Mesenchymal stem cell (in vitro differentiated cells and primary cell): ENCODE measurements around the gene MARF1.

Experiments
- DNase-seq: peaks from one replicate; pipeline ENCODE4 v3.0.0-alpha.2; 2013
- H2AFZ ChIP-seq: one replicate; pipeline ENCODE4 v1.6.1; 2013; ENCODE audit warnings: low read depth, mild to moderate bottlenecking, control low read depth, inconsistent platforms, low read length, moderate library complexity
- H2AK5ac ChIP-seq: 2 replicates; pipeline ENCODE4 v1.6.1; 2013; ENCODE audit warnings: low read length, moderate library complexity, mild to moderate bottlenecking, inconsistent platforms; ENCODE audit not compliant: severe bottlenecking
- H2BK120ac ChIP-seq: one replicate; pipeline ENCODE4 v1.6.1; 2013; ENCODE audit warnings: low read depth, mild to moderate bottlenecking, inconsistent platforms, low read length, moderate library complexity
- H2BK12ac ChIP-seq, 2 experiments: one replicate each; pipeline ENCODE4 v1.6.1; 2013; ENCODE audit warnings: inconsistent platforms in 2 of 2, low read length in 2 of 2, mild to moderate bottlenecking in 2 of 2, moderate library complexity in 2 of 2, control low read depth in 1 of 2
- H2BK15ac ChIP-seq: one replicate; pipeline ENCODE4 v1.6.1; 2013; ENCODE audit warnings: mild to moderate bottlenecking, low read depth, inconsistent platforms; ENCODE audit not compliant: poor library complexity, severe bottlenecking
- H2BK5ac ChIP-seq: 2 replicates; pipeline ENCODE4 v1.6.1; 2013; ENCODE audit warnings: low read depth, mild to moderate bottlenecking, low read length, control low read depth, inconsistent platforms; ENCODE audit not compliant: poor library complexity, severe bottlenecking
- H3K14ac ChIP-seq, 2 experiments: one replicate each; pipeline ENCODE4 v1.6.1; 2013; ENCODE audit warnings: inconsistent platforms in 2 of 2, low read length in 2 of 2, control low read depth in 1 of 2, mild to moderate bottlenecking in 1 of 2, moderate library complexity in 1 of 2
- H3K18ac ChIP-seq, 2 experiments: one replicate each; pipeline ENCODE4 v1.6.1; 2013; ENCODE audit warnings: inconsistent platforms in 2 of 2, low read length in 2 of 2, control low read depth in 1 of 2, low read depth in 1 of 2, mild to moderate bottlenecking in 1 of 2
- H3K23ac ChIP-seq, 2 experiments: one replicate each; pipeline ENCODE4 v1.6.1; 2013; ENCODE audit warnings: inconsistent platforms in 2 of 2, low read length in 2 of 2, mild to moderate bottlenecking in 2 of 2, moderate library complexity in 2 of 2, control low read depth in 1 of 2
- H3K27ac ChIP-seq: 2 replicates; pipeline ENCODE4 v1.5.1; 2013; ENCODE audit warnings: mild to moderate bottlenecking, moderate library complexity, low read length, control low read depth, inconsistent platforms; ENCODE audit not compliant: poor library complexity, severe bottlenecking
- H3K27me3 ChIP-seq, 2 experiments: 2 replicates each; pipeline versions ENCODE4 v1.6.1 to v1.7.0; 2013; ENCODE audit warnings: low read length in 2 of 2, mild to moderate bottlenecking in 2 of 2, moderate library complexity in 2 of 2, control low read depth in 1 of 2, inconsistent platforms in 1 of 2; ENCODE audit not compliant: control insufficient read depth in 1 of 2, insufficient read depth in 1 of 2
- H3K36me3 ChIP-seq, 2 experiments: 2 replicates each; pipeline versions ENCODE4 v1.6.1 to v1.7.0; 2013; ENCODE audit warnings: low read length in 2 of 2, control low read depth in 1 of 2, inconsistent platforms in 1 of 2, low read depth in 1 of 2, mild to moderate bottlenecking in 1 of 2; ENCODE audit not compliant: insufficient read depth in 2 of 2, control insufficient read depth in 1 of 2
- H3K4ac ChIP-seq, 2 experiments: one replicate each; pipeline ENCODE4 v1.6.1; 2013; ENCODE audit warnings: inconsistent platforms in 2 of 2, low read length in 2 of 2, mild to moderate bottlenecking in 2 of 2, moderate library complexity in 2 of 2, control low read depth in 1 of 2, low read depth in 1 of 2
- H3K4me1 ChIP-seq: 2 replicates; pipeline ENCODE4 v1.6.1; 2013; ENCODE audit warnings: low read depth, low read length, control low read depth; ENCODE audit not compliant: control insufficient read depth, insufficient read depth
- H3K4me2 ChIP-seq: 2 replicates; pipeline ENCODE4 v1.6.1; 2013; ENCODE audit warnings: low read length, mild to moderate bottlenecking, inconsistent platforms; ENCODE audit not compliant: poor library complexity, severe bottlenecking
- H3K4me3 ChIP-seq, 2 experiments: 2 replicates each; pipeline versions ENCODE4 v1.5.1 to v1.7.0; 2013; ENCODE audit warnings: low read length in 2 of 2, mild to moderate bottlenecking in 2 of 2, control low read depth in 1 of 2, low read depth in 1 of 2; ENCODE audit not compliant: insufficient read depth in 1 of 2
- H3K79me1 ChIP-seq: replicated peaks from 2 replicates; pipeline ENCODE4 v1.6.1; 2013; ENCODE audit warnings: mild to moderate bottlenecking, control low read depth, low read length, inconsistent platforms; ENCODE audit not compliant: poor library complexity, severe bottlenecking
- H3K9ac ChIP-seq: 2 replicates; pipeline ENCODE4 v1.7.0; 2013; ENCODE audit warnings: mild to moderate bottlenecking, low read length, moderate library complexity
- H3K9me3 ChIP-seq: 2 replicates; pipeline ENCODE4 v1.7.0; 2013; ENCODE audit warnings: mild to moderate bottlenecking, low read length; ENCODE audit not compliant: control insufficient read depth
- H4K8ac ChIP-seq: one replicate; pipeline ENCODE4 v1.6.1; 2013; ENCODE audit warnings: inconsistent platforms, mild to moderate bottlenecking, low read length, moderate library complexity
- H4K91ac ChIP-seq: one replicate; pipeline ENCODE4 v1.6.1; 2013; ENCODE audit warnings: mild to moderate bottlenecking, low read length, inconsistent platforms
- WGBS: methylation state at CpG from one replicate; pipeline ENCODE4 v1.1.7; 2013; ENCODE audit warnings: mixed read lengths; 5-methylcytosine and 5-hydroxymethylcytosine counted together

Gene MARF1

GRCh38 chr16:15599303-15600070 is 43.5 kb downstream of the MARF1 start:
- Histone ChIP-seq H3K23ac (no peak overlapping the region), H3K4me2 (no peak overlapping the region), H2BK120ac (no peak overlapping the region), H4K91ac (no peak overlapping the region), H3K79me1 (peaks cover 10% of the 10 kb centered on the region), H4K8ac (no peak overlapping the region), H2BK15ac (no peak overlapping the region), H3K4ac (no peak overlapping the region), H3K27me3 (no peaks in the 10 kb centered on the region), H2BK12ac (no peak overlapping the region), H3K36me3 (peaks cover 59 to 99% of the 10 kb centered on the region in 2 experiments), H3K9ac (no peak overlapping the region), H3K4me3 (no peak overlapping the region), H3K18ac (no peak overlapping the region), H2AFZ (no peak overlapping the region), H2BK5ac (no peak overlapping the region), H3K14ac (no peak overlapping the region), H2AK5ac (peak overlapping the region; percentile 49), H3K4me1 (peaks cover 13% of the 10 kb centered on the region), H3K27ac (peak overlapping the region; percentile 8), H3K9me3 (no peaks in the 10 kb centered on the region)
- 92% methylated on average over 17 of the region's 21 CpGs for WGBS
- DNase-seq, result no peak

GRCh38 chr16:15598648-15599190 is 44.2 kb downstream of the MARF1 start:
- H3K4me1 ChIP-seq, result peaks cover 13% of the 10 kb centered on the region
- no peak overlapping the region for H3K4me2 ChIP-seq
- H2BK5ac ChIP-seq, result no peak overlapping the region
- H3K4me3 ChIP-seq, result no peak overlapping the region
- H3K9ac ChIP-seq, result no peak overlapping the region
- H2BK15ac ChIP-seq, result no peak overlapping the region
- no peaks in the 10 kb centered on the region for H3K9me3 ChIP-seq
- no peak overlapping the region for H2AK5ac ChIP-seq
- H3K36me3 ChIP-seq, result peaks cover 54 to 97% of the 10 kb centered on the region in 2 experiments
- 94% methylated on average over 15 of the region's 17 CpGs for WGBS
- no peak for DNase-seq
- H2AFZ ChIP-seq, result no peak overlapping the region
- no peak overlapping the region for H4K91ac ChIP-seq
- no peak overlapping the region for H3K18ac ChIP-seq
- no peak overlapping the region for H3K4ac ChIP-seq
- H3K14ac ChIP-seq, result no peak overlapping the region
- H3K79me1 ChIP-seq, result peaks cover 10% of the 10 kb centered on the region
- no peak overlapping the region for H3K23ac ChIP-seq
- H2BK12ac ChIP-seq, result no peak overlapping the region
- H3K27ac ChIP-seq, result no peak overlapping the region
- H4K8ac ChIP-seq, result no peak overlapping the region
- H3K27me3 ChIP-seq, result no peaks in the 10 kb centered on the region
- no peak overlapping the region for H2BK120ac ChIP-seq

- H2AFZ ChIP-seq, result no peak overlapping the region
- H3K14ac ChIP-seq, result no peak overlapping the region
- H4K8ac ChIP-seq, result peak overlapping the region; percentile 51
- no peak for DNase-seq
- peak overlapping the region in 1 of 2 experiments; percentile 18 for H2BK12ac ChIP-seq
- no peak overlapping the region for H3K9ac ChIP-seq
- no peaks in the 10 kb centered on the region for H3K9me3 ChIP-seq
- no peak overlapping the region for H3K18ac ChIP-seq
- no peak overlapping the region for H2AK5ac ChIP-seq
- peaks cover 10% of the 10 kb centered on the region for H3K79me1 ChIP-seq
- no peak overlapping the region for H3K27ac ChIP-seq
- H4K91ac ChIP-seq, result no peak overlapping the region
- H3K4me3 ChIP-seq, result no peak overlapping the region
- H3K27me3 ChIP-seq, result no peaks in the 10 kb centered on the region
- H3K4ac ChIP-seq, result peak overlapping the region in 1 of 2 experiments; percentile 53
- H3K36me3 ChIP-seq, result peaks cover 58 to 95% of the 10 kb centered on the region in 2 experiments
- H2BK120ac ChIP-seq, result no peak overlapping the region
- no peak overlapping the region for H3K4me2 ChIP-seq
- no peak overlapping the region for H2BK5ac ChIP-seq
- H2BK15ac ChIP-seq, result no peak overlapping the region
- WGBS, result 99% methylated on average over 15 of the region's 15 CpGs
- H3K4me1 ChIP-seq, result peaks cover 13% of the 10 kb centered on the region
- no peak overlapping the region for H3K23ac ChIP-seq
Measured at GRCh38 chr16:15597822-15598647, 44.9 kb downstream of the MARF1 start.

- no peak overlapping the region for H3K4me3 ChIP-seq
- H3K9me3 ChIP-seq, result no peaks in the 10 kb centered on the region
- WGBS, result 90% methylated on average over 6 of the region's 6 CpGs
- H3K4ac ChIP-seq, result no peak overlapping the region
- H4K91ac ChIP-seq, result no peak overlapping the region
- H2BK12ac ChIP-seq, result no peak overlapping the region
- no peak overlapping the region for H3K23ac ChIP-seq
- H2BK15ac ChIP-seq, result no peak overlapping the region
- DNase-seq, result no peak
- no peaks in the 10 kb centered on the region for H3K27me3 ChIP-seq
- no peak overlapping the region for H2BK120ac ChIP-seq
- no peak overlapping the region for H4K8ac ChIP-seq
- H3K18ac ChIP-seq, result no peak overlapping the region
- H2AFZ ChIP-seq, result no peak overlapping the region
- H3K27ac ChIP-seq, result no peak overlapping the region
- no peak overlapping the region for H3K4me2 ChIP-seq
- H3K9ac ChIP-seq, result no peak overlapping the region
- no peak overlapping the region for H2AK5ac ChIP-seq
- no peak overlapping the region for H3K14ac ChIP-seq
- H3K36me3 ChIP-seq, result peaks cover 61 to 86% of the 10 kb centered on the region in 2 experiments
- no peak overlapping the region for H2BK5ac ChIP-seq
- H3K4me1 ChIP-seq, result peaks cover 18% of the 10 kb centered on the region
- H3K79me1 ChIP-seq, result peaks cover 10% of the 10 kb centered on the region
Measured at GRCh38 chr16:15597135-15597534, 45.8 kb downstream of the MARF1 start.
